Measurements from ENCODE around the gene SGO1.

- TF ChIP-seq, protein P1, sequence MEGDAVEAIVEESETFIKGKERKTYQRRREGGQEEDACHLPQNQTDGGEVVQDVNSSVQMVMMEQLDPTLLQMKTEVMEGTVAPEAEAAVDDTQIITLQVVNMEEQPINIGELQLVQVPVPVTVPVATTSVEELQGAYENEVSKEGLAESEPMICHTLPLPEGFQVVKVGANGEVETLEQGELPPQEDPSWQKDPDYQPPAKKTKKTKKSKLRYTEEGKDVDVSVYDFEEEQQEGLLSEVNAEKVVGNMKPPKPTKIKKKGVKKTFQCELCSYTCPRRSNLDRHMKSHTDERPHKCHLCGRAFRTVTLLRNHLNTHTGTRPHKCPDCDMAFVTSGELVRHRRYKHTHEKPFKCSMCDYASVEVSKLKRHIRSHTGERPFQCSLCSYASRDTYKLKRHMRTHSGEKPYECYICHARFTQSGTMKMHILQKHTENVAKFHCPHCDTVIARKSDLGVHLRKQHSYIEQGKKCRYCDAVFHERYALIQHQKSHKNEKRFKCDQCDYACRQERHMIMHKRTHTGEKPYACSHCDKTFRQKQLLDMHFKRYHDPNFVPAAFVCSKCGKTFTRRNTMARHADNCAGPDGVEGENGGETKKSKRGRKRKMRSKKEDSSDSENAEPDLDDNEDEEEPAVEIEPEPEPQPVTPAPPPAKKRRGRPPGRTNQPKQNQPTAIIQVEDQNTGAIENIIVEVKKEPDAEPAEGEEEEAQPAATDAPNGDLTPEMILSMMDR (IDR thresholded peaks at IDR 0.05), result no peak
- TF ChIP-seq ZBTB21 (CRISPR knock-in tag; IDR thresholded peaks at IDR 0.05; ENCODE audit: borderline replicate concordance) (no peak), PRRX2 (CRISPR knock-in tag; IDR thresholded peaks at IDR 0.05) (no peak), PRDM15 (CRISPR knock-in tag; IDR thresholded peaks at IDR 0.05) (no peak), FOXK1 (CRISPR knock-in tag; IDR thresholded peaks at IDR 0.05) (no peak), RELA (CRISPR knock-in tag; IDR thresholded peaks at IDR 0.05; ENCODE audit: borderline replicate concordance) (no peak), SP1 (CRISPR knock-in tag; conservative IDR thresholded peaks at IDR 0.05) (no peak), ZNF138 (CRISPR knock-in tag; conservative IDR thresholded peaks at IDR 0.05) (no peak)
These were observed 31.9 kb downstream of the SGO1 start for GRCh38 chr3:20154078-20154477.
